ENCODE results near the gene CREB5. TPM values are rescaled to one million over a fixed set of nuclear protein-coding genes. Genes with fewer than 3 reads are reported as not detected.
"Not testable (repeated sequence)": the region's sequence is repeated elsewhere in the genome, so short reads cannot be mapped to it uniquely, and the experiment has no call there.

CREB5 gene
- total RNA-seq, 2 experiments from 2014 or later, result 0.15 to 0.52 TPM

DNA sequence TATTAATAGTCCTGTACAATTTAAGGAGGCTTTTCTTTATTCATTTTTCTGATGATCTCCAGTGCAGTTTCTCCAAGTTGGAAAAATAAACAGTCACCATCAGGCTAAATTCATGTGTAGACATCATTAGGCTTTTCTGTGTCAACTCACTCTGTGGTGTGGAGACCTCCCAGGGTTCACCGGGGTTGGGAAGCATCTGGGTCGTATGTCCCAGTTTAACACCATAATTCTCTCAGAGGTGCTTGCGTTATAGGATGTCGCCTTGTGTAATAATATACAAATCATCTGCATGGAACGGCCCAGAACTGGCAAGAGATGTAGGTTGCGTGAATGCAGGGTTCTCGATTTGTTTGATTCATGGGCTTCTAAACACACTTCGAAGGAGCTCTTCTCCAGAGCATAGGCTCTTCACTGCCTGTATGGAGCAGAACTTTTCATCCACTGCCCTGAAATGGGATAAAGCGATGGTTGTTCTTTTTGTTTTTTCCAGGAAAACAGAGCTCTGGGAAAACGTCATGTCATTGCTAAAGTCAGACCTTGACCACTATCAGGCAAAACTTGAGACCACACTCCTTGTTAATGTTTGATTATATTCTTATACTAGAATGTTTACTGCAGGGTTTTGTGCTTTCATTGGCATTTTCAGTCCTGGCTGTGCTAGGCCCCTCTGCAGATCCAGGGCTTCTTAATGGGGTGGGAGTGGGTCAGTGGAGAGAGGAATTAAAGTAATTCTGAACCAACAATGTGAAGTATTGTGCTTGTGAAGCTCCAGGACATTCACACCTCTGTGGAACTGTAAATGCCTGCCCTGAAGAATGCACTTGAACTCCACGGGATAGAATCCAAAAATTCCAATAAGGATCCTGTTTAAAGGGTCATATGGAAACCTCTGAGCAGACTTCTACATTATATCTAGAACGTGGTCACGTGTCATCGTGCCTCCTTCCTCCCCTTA is 373.0 kb downstream of the CREB5 start:
- Mint-ChIP-seq H3K4me3 (no peak overlapping the region), H3K27me3 (peaks cover 5% of the 10 kb centered on the region), H3K9me3 (no peaks in the 10 kb centered on the region), H3K27ac (no peak overlapping the region), H3K36me3 (no peaks in the 10 kb centered on the region), H3K4me1 (ENCODE audit: low read depth) (no peaks in the 10 kb centered on the region)
- ChIA-PET CTCF (no interaction called here), POLR2A (no interaction called here)
- no peak for DNase-seq
- intact Hi-C loops (cut with micrococcal nuclease), result no loop called here

- H3K4me1 Mint-ChIP-seq (ENCODE audit: low read depth); CTCF ChIA-PET; POLR2A ChIA-PET; DNase-seq; H3K36me3 Mint-ChIP-seq; intact Hi-C loops (cut with micrococcal nuclease); H3K9me3 Mint-ChIP-seq; H3K27ac Mint-ChIP-seq; H3K4me3 Mint-ChIP-seq; H3K27me3 Mint-ChIP-seq: not testable (repeated sequence)
Observed at GRCh38 chr7:28786156-28786555, 373.8 kb downstream of the CREB5 start.

DNA sequence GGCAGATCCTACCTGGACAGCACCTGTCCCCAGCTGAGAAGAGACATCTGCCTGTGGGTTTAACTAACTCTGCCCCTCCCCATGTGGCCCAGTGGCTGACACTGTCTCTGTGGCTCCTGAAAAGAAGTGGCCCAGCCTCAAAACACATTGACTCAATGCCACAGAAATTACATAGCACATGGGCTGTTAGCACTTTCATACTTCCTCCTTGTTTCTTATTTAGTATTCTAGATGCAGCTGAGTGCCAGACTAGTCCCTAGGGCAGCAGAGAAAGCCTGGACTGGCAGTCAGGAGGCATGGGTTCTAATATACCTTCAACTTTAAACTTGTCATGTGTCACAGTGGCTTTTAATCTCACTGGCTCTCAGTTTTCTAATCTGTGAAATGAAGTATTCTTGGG is 374.8 kb downstream of the CREB5 start:
- Mint-ChIP-seq H3K9me3 (no peaks in the 10 kb centered on the region), H3K36me3 (no peaks in the 10 kb centered on the region), H3K4me1 (ENCODE audit: low read depth) (no peaks in the 10 kb centered on the region), H3K4me3 (no peak overlapping the region), H3K27ac (no peak overlapping the region), H3K27me3 (no peaks in the 10 kb centered on the region)
- DNase-seq, result no peak
- intact Hi-C loops (cut with micrococcal nuclease), result no loop called here
- CTCF ChIA-PET, result no interaction called here
- POLR2A ChIA-PET, result no interaction called here

GRCh38 chr7:28790467-28790866 is 378.1 kb downstream of the CREB5 start:
- Mint-ChIP-seq H3K4me3 (no peak overlapping the region), H3K4me1 (ENCODE audit: low read depth) (no peaks in the 10 kb centered on the region), H3K27me3 (no peaks in the 10 kb centered on the region), H3K9me3 (no peaks in the 10 kb centered on the region), H3K36me3 (no peaks in the 10 kb centered on the region), H3K27ac (no peak overlapping the region)
- ChIA-PET CTCF (no interaction called here), POLR2A (no interaction called here)
- no peak for DNase-seq
- intact Hi-C loops (cut with micrococcal nuclease), result no loop called here

- H3K9me3 Mint-ChIP-seq, result no peaks in the 10 kb centered on the region
- intact Hi-C loops (cut with micrococcal nuclease), result no loop called here
- ChIA-PET CTCF (no interaction called here), POLR2A (no interaction called here)
- peaks cover 2% of the 10 kb centered on the region for H3K27me3 Mint-ChIP-seq
- H3K27ac Mint-ChIP-seq, result no peak overlapping the region
- DNase-seq, result no peak
- H3K36me3 Mint-ChIP-seq, result no peaks in the 10 kb centered on the region
- no peaks in the 10 kb centered on the region for H3K4me1 Mint-ChIP-seq (ENCODE audit: low read depth)
- H3K4me3 Mint-ChIP-seq, result no peak overlapping the region
Observed at GRCh38 chr7:28792858-28793257, 380.5 kb downstream of the CREB5 start.

DNA sequence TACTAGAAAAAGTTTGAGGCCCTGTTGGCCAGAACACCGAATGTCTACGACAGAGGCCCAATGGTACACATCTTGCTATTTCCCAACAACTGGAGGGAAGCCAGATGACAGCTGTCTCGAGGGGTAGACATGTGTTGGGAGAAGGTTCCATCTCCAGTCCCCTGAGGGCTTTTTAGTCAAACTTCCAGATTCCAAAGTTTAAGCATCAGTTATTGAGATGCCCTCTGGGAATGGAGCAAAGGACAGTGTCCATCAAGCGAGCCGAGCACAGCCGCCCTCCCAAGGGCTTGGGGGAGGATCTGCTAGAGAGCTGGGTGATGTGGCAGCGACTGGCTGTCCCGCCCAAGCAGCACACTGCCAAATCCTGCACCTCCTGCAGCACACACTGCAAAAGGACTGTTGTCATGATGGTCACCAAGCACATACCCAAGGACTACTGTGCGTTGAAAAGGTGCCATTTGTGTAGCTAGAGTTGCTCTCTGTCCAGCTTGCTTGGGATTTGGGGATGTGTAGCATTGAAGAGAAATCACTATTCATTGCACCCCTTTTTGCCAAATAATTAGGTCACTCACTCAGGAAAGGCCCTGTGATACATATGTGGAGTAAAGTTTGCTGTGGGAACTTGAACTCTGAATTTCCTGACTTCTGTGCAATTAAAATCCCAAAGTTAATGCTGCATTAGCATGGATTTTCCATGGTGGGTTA is 381.2 kb downstream of the CREB5 start:
- ChIA-PET POLR2A (no interaction called here), CTCF (no interaction called here)
- intact Hi-C loops (cut with micrococcal nuclease), result no loop called here
- no peak overlapping the region for H3K4me3 Mint-ChIP-seq
- no peak for DNase-seq
- peaks cover 2% of the 10 kb centered on the region for H3K27me3 Mint-ChIP-seq
- no peaks in the 10 kb centered on the region for H3K9me3 Mint-ChIP-seq
- no peaks in the 10 kb centered on the region for H3K36me3 Mint-ChIP-seq
- no peaks in the 10 kb centered on the region for H3K4me1 Mint-ChIP-seq (ENCODE audit: low read depth)
- H3K27ac Mint-ChIP-seq, result no peak overlapping the region

- no peaks in the 10 kb centered on the region for H3K4me1 Mint-ChIP-seq (ENCODE audit: low read depth)
- peaks cover 2% of the 10 kb centered on the region for H3K27me3 Mint-ChIP-seq
- no peak overlapping the region for H3K4me3 Mint-ChIP-seq
- H3K9me3 Mint-ChIP-seq, result no peaks in the 10 kb centered on the region
- H3K27ac Mint-ChIP-seq, result no peak overlapping the region
- ChIA-PET POLR2A (no interaction called here), CTCF (no interaction called here)
- no peaks in the 10 kb centered on the region for H3K36me3 Mint-ChIP-seq
- intact Hi-C loops (cut with micrococcal nuclease), result no loop called here
- DNase-seq, result no peak
Observed at GRCh38 chr7:28798274-28798673, 386.0 kb downstream of the CREB5 start.

DNA sequence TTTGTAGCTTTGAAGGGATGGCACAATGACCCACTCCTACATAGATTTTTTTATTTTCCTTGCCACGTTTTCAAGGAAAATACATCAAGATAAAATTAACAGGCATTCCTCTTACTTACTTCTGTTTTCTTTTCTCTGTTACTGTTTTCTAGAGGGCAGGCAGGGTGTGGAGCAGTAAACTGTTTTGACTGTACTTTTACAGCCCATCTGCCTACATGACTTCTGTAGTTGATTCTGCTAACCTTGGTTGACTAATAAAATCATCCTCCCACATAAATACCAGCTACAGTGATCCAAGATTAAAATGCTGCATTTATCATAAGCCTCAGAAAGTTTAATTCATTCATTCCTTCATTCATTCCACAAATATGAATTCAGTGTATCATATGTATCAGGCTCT is 387.3 kb downstream of the CREB5 start:
- no peak for DNase-seq
- POLR2A ChIA-PET, result no interaction called here
- intact Hi-C loops (cut with micrococcal nuclease), result no loop called here
- H3K9me3 Mint-ChIP-seq, result no peaks in the 10 kb centered on the region
- no peaks in the 10 kb centered on the region for H3K36me3 Mint-ChIP-seq
- H3K27ac Mint-ChIP-seq, result no peak overlapping the region
- CTCF ChIA-PET, result no interaction called here
- no peaks in the 10 kb centered on the region for H3K4me1 Mint-ChIP-seq (ENCODE audit: low read depth)
- no peak overlapping the region for H3K4me3 Mint-ChIP-seq
- H3K27me3 Mint-ChIP-seq, result peaks cover 2% of the 10 kb centered on the region

DNA sequence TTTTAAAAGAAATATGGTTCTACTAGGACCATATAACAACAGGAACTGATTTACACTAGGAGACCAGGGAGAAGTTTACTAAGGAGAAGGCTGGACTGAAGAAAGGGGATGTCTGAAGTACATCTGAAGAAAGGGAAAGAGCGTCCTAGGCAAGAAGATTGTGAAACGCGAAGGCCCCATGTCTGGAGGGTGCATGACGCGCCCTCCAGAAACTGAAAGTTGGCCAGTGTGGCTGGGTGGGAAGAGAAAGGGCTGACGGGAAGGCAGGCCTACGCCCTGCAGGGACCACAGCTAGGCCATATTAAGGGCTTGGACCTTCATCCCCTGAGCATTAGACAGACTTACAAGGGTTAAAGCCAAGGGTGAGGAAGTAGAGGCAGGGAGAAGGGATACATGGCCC is 387.8 kb downstream of the CREB5 start:
- no peaks in the 10 kb centered on the region for H3K4me1 Mint-ChIP-seq (ENCODE audit: low read depth)
- no peak overlapping the region for H3K4me3 Mint-ChIP-seq
- H3K9me3 Mint-ChIP-seq, result no peaks in the 10 kb centered on the region
- ChIA-PET CTCF (no interaction called here), POLR2A (no interaction called here)
- no peaks in the 10 kb centered on the region for H3K36me3 Mint-ChIP-seq
- DNase-seq, result no peak
- peaks cover 2% of the 10 kb centered on the region for H3K27me3 Mint-ChIP-seq
- H3K27ac Mint-ChIP-seq, result no peak overlapping the region
- intact Hi-C loops (cut with micrococcal nuclease), result no loop called here

DNA sequence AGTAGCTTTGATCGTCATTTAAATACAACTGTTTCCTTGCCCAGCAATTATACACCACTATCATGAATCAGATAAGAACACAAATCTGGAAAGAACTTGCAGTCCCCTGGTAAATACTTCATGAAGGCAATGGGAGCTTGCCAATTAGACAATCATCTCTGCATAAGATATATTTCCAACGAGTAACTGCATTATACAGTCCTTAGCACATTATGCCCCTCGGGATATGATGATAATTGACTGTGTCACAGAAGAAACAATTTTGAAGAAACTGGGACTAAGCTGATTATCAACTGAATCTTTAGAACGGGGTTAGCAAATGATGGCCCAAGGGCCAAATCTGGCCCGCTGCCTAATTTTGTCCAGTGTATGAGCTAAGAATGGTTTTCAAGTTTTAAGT is 390.1 kb downstream of the CREB5 start:
- Mint-ChIP-seq H3K4me1 (ENCODE audit: low read depth) (no peaks in the 10 kb centered on the region), H3K9me3 (no peaks in the 10 kb centered on the region), H3K36me3 (no peaks in the 10 kb centered on the region), H3K4me3 (no peak overlapping the region), H3K27ac (no peak overlapping the region), H3K27me3 (no peaks in the 10 kb centered on the region)
- ChIA-PET CTCF (no interaction called here), POLR2A (no interaction called here)
- DNase-seq, result no peak
- intact Hi-C loops (cut with micrococcal nuclease), result no loop called here

DNA sequence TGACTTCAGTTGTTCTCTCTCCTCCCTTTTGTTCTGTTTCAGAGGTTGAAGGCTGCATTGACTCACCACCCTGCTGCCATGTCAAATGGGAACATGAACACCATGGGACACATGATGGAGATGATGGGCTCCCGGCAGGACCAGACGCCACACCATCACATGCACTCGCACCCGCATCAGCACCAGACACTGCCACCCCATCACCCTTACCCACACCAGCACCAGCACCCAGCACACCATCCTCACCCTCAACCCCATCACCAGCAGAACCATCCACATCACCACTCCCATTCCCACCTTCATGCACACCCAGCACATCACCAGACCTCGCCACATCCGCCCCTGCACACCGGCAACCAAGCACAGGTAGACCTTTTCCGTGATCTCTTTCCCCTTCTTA is 391.8 kb downstream of the CREB5 start:
- ChIA-PET POLR2A (no interaction called here), CTCF (no interaction called here)
- Mint-ChIP-seq H3K9me3 (no peaks in the 10 kb centered on the region), H3K36me3 (no peaks in the 10 kb centered on the region), H3K4me1 (ENCODE audit: low read depth) (no peaks in the 10 kb centered on the region), H3K4me3 (no peak overlapping the region), H3K27me3 (no peaks in the 10 kb centered on the region), H3K27ac (no peak overlapping the region)
- intact Hi-C loops (cut with micrococcal nuclease), result no loop called here
- DNase-seq, result no peak

GRCh38 chr7:28804990-28805389 is 392.7 kb downstream of the CREB5 start:
- CTCF ChIA-PET, result no interaction called here
- Mint-ChIP-seq H3K36me3 (no peaks in the 10 kb centered on the region), H3K4me3 (no peak overlapping the region), H3K9me3 (no peaks in the 10 kb centered on the region), H3K4me1 (ENCODE audit: low read depth) (no peaks in the 10 kb centered on the region), H3K27me3 (no peaks in the 10 kb centered on the region), H3K27ac (no peak overlapping the region)
- POLR2A ChIA-PET, result no interaction called here
- DNase-seq, result no peak
- intact Hi-C loops (cut with micrococcal nuclease), result no loop called here

DNA sequence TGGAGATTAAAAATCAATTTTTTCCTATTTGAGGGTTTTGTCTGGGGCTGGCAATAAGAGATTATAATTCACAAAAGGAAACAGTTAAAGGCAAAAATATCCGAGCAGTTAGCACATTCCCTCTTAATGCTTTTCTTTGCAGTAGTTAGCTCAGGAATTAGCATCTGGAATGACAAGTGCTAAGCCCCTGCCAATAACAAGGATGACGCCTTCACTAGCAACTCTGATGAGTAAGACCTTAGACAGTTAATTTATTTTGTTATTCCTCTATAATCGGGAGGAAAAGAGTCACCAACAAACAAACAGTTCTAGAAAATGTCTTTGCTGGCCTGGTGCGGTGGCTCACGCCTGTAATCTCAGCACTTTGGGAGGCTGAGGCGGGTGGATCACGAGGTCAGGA is 394.5 kb downstream of the CREB5 start:
- no peaks in the 10 kb centered on the region for H3K9me3 Mint-ChIP-seq
- H3K4me3 Mint-ChIP-seq, result no peak overlapping the region
- H3K27ac Mint-ChIP-seq, result no peak overlapping the region
- intact Hi-C loops (cut with micrococcal nuclease), result no loop called here
- H3K4me1 Mint-ChIP-seq (ENCODE audit: low read depth), result no peaks in the 10 kb centered on the region
- no peaks in the 10 kb centered on the region for H3K36me3 Mint-ChIP-seq
- DNase-seq, result no peak
- POLR2A ChIA-PET, result no interaction called here
- H3K27me3 Mint-ChIP-seq, result no peaks in the 10 kb centered on the region
- CTCF ChIA-PET, result no interaction called here
